Epithelial cell of proximal tubule (primary cell): ENCODE results near the gene HEMGN. TPM values are rescaled to one million over a fixed set of nuclear protein-coding genes. Genes with fewer than 3 reads are reported as not detected.

Source experiments
- DNase-seq: peaks from one replicate; pipeline ENCODE4 v3.0.0-alpha.2; 2011; ENCODE audit warnings: low read depth
- H3K4me3 ChIP-seq: 2 replicates; pipeline ENCODE4 v1.5.1; 2011; ENCODE audit warnings: low read depth, mild to moderate bottlenecking, low read length
- total RNA-seq: library from RNA; depleted of rRNA; stranded (reverse); fragments of >200 nt; gene quantifications from 2 replicates; pipeline ENCODE4 v1.2.3, GENCODE V29; 2015
- TF ChIP-seq, protein P1 (sequence below): conservative IDR thresholded peaks from 2 replicates; pipeline ENCODE4 v1.5.1; 2012; ENCODE audit warnings: low read depth, mild to moderate bottlenecking, low read length

Gene HEMGN
- total RNA-seq, 1 donor from 2014 or later, result not detected

DNA sequence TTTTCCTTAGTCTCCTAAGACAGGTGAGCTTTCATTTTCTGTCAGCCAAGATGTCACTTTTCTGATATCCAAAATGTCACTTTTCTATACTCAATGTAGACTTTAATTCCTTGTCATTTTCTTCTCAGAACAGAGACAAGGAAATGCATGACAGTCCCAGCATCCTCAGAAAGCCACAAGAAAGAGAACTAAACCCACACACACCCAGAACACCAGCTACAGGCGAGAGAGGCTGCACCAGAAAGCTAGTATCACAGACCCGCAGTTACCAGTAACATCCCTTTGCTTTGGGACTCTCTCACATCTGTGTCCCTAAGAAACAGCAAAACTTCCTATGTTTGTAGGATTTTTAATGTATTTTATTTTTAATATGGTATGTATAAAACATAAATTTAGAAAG is 32.7 kb downstream of the HEMGN start:
- H3K4me3 ChIP-seq, result no peak overlapping the region
- TF ChIP-seq, protein P1, sequence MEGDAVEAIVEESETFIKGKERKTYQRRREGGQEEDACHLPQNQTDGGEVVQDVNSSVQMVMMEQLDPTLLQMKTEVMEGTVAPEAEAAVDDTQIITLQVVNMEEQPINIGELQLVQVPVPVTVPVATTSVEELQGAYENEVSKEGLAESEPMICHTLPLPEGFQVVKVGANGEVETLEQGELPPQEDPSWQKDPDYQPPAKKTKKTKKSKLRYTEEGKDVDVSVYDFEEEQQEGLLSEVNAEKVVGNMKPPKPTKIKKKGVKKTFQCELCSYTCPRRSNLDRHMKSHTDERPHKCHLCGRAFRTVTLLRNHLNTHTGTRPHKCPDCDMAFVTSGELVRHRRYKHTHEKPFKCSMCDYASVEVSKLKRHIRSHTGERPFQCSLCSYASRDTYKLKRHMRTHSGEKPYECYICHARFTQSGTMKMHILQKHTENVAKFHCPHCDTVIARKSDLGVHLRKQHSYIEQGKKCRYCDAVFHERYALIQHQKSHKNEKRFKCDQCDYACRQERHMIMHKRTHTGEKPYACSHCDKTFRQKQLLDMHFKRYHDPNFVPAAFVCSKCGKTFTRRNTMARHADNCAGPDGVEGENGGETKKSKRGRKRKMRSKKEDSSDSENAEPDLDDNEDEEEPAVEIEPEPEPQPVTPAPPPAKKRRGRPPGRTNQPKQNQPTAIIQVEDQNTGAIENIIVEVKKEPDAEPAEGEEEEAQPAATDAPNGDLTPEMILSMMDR, result no peak
- DNase-seq, result no peak

DNA sequence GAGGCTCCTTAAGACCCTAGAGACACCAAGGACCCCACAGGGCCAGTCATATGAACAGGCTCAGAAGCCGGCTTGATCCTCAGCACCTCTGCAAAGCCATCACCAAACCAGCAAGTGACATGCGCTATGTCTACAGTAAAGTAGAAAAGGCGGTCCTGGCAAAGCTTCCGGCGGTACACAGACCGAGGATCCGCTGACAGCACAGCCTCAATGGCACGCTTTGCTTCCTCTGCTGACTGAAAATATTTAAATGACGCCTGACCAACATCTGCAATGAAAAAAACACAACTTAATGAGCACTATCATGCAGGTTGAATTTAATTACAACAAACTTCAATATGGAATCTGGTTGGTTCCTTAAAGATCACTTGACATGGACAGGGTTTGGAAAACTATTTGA is 33.2 kb downstream of the HEMGN start:
- H3K4me3 ChIP-seq, result no peak overlapping the region
- TF ChIP-seq, protein P1, result no peak
- no peak for DNase-seq

DNA sequence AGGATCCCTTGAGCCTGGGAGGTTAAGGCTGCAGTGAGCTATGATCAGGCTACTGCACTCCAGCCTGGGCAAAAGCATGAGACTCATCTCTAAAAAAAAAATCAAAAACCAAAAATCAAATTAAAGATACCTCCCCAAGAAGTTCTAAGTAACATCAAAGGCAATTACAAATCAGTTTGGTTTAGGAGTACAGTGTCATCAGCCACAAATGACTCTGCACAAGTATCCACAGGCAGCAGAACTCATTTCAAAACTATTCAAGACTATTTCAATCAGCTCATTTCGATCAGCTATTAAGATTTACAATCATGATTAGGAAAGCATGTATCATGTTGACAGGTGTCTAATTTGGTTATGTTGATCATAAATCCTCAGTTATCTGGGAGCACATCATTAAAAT is 34.8 kb downstream of the HEMGN start:
- TF ChIP-seq, protein P1, result no peak
- no peak overlapping the region for H3K4me3 ChIP-seq
- no peak for DNase-seq

DNA sequence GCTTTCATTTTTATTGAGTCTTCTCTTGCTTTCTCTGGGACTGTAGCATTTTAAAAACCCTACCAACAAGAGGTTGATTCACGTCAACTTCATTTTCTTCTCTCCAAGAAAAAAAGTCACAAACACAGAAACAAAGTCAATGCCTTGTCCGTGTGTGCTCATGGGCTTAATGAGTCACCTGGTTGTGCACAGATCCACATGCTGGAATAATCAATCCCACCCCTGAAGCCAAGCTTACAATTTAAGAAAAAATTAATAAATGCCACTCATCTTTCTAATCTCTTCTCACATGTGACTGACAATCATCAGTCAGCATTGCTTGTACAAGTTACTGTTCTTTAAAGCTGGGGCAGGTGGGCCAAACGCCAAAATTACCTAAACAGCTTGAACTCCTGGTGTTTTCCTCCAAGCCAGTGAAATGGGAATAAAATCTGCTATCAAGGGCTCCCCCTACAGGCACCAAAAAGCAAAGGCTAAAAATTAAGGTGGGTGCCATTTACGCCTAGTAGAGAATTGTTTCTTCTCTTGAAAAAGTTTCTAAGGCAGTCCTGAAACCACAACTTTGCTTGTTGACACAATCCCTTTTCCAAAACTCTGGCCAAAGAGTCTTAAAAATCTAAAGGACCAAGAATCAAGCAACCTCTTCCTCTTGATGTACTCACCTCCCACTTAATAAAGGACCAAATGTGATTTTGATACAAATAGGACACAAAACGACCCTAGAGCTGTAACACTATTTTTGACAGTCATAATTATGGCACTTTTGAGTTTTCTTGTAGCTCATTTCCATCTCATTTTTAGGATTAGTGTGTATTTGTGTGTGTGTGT is 37.0 kb downstream of the HEMGN start:
- TF ChIP-seq, protein P1, result peak; percentile 90
- DNase-seq, result no peak
- no peak overlapping the region for H3K4me3 ChIP-seq

DNA sequence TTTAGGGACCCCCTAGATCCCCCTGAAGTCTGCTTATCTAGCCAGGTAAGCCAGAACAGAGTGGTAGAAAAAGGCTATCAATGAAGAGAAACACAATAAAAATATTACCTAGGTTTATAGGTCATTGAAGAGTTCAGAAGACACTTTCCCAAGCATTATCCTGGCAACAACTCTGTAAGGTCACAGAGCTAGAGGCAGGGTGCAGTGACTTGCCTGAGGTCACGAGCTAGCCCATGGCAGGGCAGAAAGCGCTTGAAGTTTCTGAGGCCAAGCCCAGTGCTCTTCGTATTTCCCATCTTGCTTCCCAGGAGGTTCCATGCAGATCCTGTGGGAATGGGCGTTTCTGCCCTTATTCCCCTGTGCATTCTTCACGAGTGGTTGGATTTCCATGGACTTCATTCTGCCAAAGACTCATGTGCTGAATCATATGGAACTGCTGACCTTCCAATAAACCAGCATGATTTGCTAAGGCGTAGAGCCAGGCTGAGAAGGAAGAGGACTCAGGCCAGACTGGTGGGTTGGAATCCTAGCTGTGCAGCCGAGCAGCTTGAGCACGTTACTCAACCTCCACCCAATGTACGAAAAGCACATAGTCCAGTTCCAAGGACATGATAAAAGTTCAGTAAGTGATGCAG is 37.8 kb downstream of the HEMGN start:
- DNase-seq, result no peak
- TF ChIP-seq, protein P1, result no peak
- H3K4me3 ChIP-seq, result no peak overlapping the region

DNA sequence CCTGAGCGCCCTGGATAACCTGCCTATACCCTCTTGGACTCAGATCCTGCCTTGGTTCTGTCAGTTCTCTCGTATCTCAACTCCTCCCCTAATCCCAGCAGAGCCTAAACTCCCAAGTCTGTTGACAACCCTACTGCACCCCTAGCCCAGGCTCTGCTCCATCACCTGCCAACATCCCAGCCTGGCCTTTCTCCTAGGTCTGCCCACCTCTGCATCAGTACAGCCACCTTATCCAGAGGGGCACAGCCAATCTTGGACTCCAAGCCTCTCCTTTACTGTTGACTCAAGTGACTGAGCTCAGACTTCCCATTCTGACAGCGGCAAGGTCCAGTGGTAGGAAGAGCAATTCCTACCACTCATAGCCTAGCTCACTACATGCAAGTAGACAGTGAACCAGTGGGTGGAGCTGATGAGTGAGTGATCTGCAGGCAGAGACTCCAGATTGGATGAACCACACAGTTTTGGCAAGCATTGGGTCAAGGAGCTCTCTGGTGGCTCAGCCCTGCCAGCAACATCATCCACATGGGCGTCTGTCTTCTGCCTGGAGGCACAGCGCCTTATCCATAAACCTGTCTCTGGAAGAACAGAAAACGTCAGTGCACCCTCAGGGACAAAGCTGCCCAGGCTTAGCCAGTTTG is 42.2 kb downstream of the HEMGN start:
- TF ChIP-seq, protein P1, result peak; percentile 42
- no peak for DNase-seq
- H3K4me3 ChIP-seq, result no peak overlapping the region
